Osteoblast (primary cell): ENCODE results near the gene IL1RAPL1. TPM values are rescaled to one million over a fixed set of nuclear protein-coding genes. Genes with fewer than 3 reads are reported as not detected.

Experiments used
- DNase-seq: peaks from one replicate; pipeline ENCODE4 v3.0.0; 2011; ENCODE audit warnings: low spot score, mixed read lengths; ENCODE audit not compliant: insufficient read length; ENCODE audit errors: missing footprints
- H2AFZ ChIP-seq: 2 replicates; pipeline ENCODE4 v1.6.0; 2011; ENCODE audit warnings: mild to moderate bottlenecking, low read length
- H3K27ac ChIP-seq: 2 replicates; pipeline ENCODE4 v1.5.1; 2011; ENCODE audit warnings: mild to moderate bottlenecking, low read depth, low read length, moderate library complexity
- H3K27me3 ChIP-seq: 2 replicates; pipeline ENCODE4 v1.6.0; 2012; ENCODE audit warnings: mild to moderate bottlenecking, control low read depth, inconsistent platforms, low read length, moderate library complexity; ENCODE audit not compliant: insufficient read depth
- H3K36me3 ChIP-seq: 2 replicates; pipeline ENCODE4 v1.5.1; 2011; ENCODE audit warnings: mild to moderate bottlenecking, low read length, control low read depth, moderate library complexity; ENCODE audit not compliant: insufficient read depth
- H3K4me1 ChIP-seq: 2 replicates; pipeline ENCODE4 v1.5.1; 2011; ENCODE audit warnings: mild to moderate bottlenecking, low read length, control low read depth, moderate library complexity; ENCODE audit not compliant: insufficient read depth
- H3K4me2 ChIP-seq: 2 replicates; pipeline ENCODE4 v1.6.0; 2011; ENCODE audit warnings: mild to moderate bottlenecking, low read length; ENCODE audit not compliant: insufficient read depth
- H3K4me3 ChIP-seq: fragments of 200-600 bp; sonication (generic); 3 replicates; pipeline ENCODE4 v1.5.1; 2012; ENCODE audit warnings: mild to moderate bottlenecking, low read length, inconsistent platforms; ENCODE audit not compliant: insufficient read depth
- H3K79me2 ChIP-seq: 2 replicates; pipeline ENCODE4 v1.6.0; 2012; ENCODE audit warnings: mild to moderate bottlenecking, low read length, control low read depth, inconsistent platforms; ENCODE audit not compliant: insufficient read depth
- H3K9me3 ChIP-seq: 2 replicates; pipeline ENCODE4 v1.5.1; 2011; ENCODE audit warnings: low read depth, low read length, control low read depth
- H4K20me1 ChIP-seq: 2 replicates; pipeline ENCODE4 v1.6.0; 2012; ENCODE audit warnings: mild to moderate bottlenecking, low read length, control low read depth; ENCODE audit not compliant: insufficient read depth
- total RNA-seq: library from RNA; depleted of rRNA; stranded (reverse); fragments of >200 nt; gene quantifications from 2 replicates; pipeline ENCODE4 v1.2.3, GENCODE V29; 2012
- TF ChIP-seq, protein P1 (sequence below): IDR thresholded peaks from 2 replicates; pipeline ENCODE4 v1.5.1; 2011; ENCODE audit warnings: mild to moderate bottlenecking, low read depth, low read length, moderate library complexity; ENCODE audit errors: extremely low read depth

The IL1RAPL1 gene
- total RNA-seq, 1 donor: under 0.01 TPM

DNA sequence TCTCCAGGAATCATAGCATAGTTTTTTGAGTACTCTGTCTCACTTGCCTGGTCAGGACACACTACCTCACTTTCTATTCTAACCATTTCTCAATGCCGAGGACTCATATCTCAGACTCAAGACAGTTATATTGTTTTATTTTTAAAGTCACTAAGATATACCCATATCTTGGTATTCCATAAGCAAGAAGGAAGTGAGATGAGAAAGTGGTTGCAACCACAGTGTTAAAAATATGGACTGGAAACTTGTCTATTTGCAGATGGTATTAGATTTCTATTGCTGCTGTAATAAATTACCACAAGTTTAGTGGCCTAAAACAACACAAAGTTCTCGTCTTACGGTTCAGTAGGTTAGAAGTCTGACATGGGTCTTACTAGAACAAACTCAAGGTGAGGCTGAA, 1283.4 kb downstream of the IL1RAPL1 start:
- TF ChIP-seq, protein P1, sequence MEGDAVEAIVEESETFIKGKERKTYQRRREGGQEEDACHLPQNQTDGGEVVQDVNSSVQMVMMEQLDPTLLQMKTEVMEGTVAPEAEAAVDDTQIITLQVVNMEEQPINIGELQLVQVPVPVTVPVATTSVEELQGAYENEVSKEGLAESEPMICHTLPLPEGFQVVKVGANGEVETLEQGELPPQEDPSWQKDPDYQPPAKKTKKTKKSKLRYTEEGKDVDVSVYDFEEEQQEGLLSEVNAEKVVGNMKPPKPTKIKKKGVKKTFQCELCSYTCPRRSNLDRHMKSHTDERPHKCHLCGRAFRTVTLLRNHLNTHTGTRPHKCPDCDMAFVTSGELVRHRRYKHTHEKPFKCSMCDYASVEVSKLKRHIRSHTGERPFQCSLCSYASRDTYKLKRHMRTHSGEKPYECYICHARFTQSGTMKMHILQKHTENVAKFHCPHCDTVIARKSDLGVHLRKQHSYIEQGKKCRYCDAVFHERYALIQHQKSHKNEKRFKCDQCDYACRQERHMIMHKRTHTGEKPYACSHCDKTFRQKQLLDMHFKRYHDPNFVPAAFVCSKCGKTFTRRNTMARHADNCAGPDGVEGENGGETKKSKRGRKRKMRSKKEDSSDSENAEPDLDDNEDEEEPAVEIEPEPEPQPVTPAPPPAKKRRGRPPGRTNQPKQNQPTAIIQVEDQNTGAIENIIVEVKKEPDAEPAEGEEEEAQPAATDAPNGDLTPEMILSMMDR: no peak
- H3K4me3 ChIP-seq: no peak overlapping the region
- H3K36me3 ChIP-seq: no peaks in the 10 kb centered on the region
- H3K27me3 ChIP-seq: no peaks in the 10 kb centered on the region
- no peaks in the 10 kb centered on the region for H4K20me1 ChIP-seq
- H2AFZ ChIP-seq: no peak overlapping the region
- H3K27ac ChIP-seq: no peak overlapping the region
- no peak for DNase-seq
- H3K4me1 ChIP-seq: no peaks in the 10 kb centered on the region
- H3K79me2 ChIP-seq: no peaks in the 10 kb centered on the region
- H3K4me2 ChIP-seq: no peak overlapping the region
- no peaks in the 10 kb centered on the region for H3K9me3 ChIP-seq

DNA sequence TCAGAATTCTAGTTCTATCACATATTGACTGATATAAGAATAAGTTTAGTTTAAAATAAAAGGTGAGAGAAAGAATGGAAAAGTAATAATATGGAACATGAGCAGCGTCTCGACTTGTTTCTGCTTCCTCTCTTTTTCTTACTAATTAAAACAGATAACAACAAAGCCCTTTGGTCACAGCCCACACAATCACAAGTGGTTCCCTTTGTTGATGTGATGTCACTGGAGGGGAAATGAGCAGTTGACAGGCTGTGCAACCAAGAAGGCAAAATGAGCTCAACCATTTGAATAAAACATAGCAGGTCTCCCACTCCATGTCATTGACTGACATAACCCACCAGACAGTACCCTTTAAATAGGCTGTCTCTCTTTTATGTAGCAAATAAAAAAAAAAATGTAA, 1285.6 kb downstream of the IL1RAPL1 start:
- Histone ChIP-seq H2AFZ (no peak overlapping the region), H4K20me1 (no peaks in the 10 kb centered on the region), H3K27me3 (no peaks in the 10 kb centered on the region), H3K36me3 (no peaks in the 10 kb centered on the region), H3K4me3 (no peak overlapping the region), H3K9me3 (no peaks in the 10 kb centered on the region), H3K27ac (no peak overlapping the region), H3K79me2 (no peaks in the 10 kb centered on the region), H3K4me1 (no peaks in the 10 kb centered on the region), H3K4me2 (no peak overlapping the region)
- TF ChIP-seq, protein P1: no peak
- DNase-seq: no peak

DNA sequence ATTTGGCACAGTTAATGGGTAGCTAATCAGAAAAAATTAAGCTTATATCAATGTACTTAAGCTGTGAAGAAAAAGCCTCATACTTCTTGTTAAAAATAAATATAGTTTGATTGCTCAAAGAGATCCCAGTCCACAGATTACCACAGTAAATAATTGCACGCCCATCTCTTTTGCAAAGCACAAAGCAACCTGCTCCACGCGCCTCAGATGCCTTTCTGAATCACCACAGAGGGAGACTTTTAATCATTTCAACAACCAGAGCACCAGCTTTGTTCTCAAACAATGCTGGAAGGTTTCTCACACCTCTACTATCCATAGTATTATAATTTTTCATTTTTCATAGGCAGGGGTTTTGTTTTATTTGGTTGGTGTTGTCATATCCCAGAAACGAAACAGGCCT, 1289.5 kb downstream of the IL1RAPL1 start:
- TF ChIP-seq, protein P1: no peak
- Histone ChIP-seq H3K27ac (no peak overlapping the region), H3K27me3 (no peaks in the 10 kb centered on the region), H3K4me2 (no peak overlapping the region), H3K4me1 (no peaks in the 10 kb centered on the region), H3K4me3 (no peak overlapping the region), H3K36me3 (no peaks in the 10 kb centered on the region), H4K20me1 (no peaks in the 10 kb centered on the region), H2AFZ (no peak overlapping the region), H3K9me3 (no peaks in the 10 kb centered on the region), H3K79me2 (no peaks in the 10 kb centered on the region)
- no peak for DNase-seq

DNA sequence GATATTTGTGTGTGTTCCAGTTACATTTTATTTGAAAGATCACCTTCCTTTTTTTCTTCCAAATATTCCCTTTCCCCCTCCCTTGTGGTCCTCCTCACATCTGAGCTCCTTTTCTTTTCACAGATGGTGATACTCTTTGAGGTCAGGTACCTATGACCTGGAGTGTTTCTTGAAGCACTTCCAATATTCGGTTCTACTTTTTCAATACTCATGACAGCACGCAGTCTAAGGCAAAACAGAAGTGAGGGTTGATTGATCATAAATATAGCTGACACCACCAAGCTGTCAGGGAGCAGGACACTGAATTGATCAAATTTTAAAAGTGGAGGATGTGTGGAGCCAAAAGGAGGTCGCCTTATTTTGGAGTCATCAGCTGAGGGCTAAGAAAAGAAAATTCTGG, 1293.7 kb downstream of the IL1RAPL1 start:
- no peak for DNase-seq
- H3K4me1 ChIP-seq: no peaks in the 10 kb centered on the region
- no peaks in the 10 kb centered on the region for H4K20me1 ChIP-seq
- no peak overlapping the region for H3K27ac ChIP-seq
- H3K36me3 ChIP-seq: no peaks in the 10 kb centered on the region
- no peaks in the 10 kb centered on the region for H3K9me3 ChIP-seq
- TF ChIP-seq, protein P1: no peak
- no peaks in the 10 kb centered on the region for H3K79me2 ChIP-seq
- no peak overlapping the region for H2AFZ ChIP-seq
- H3K4me2 ChIP-seq: no peak overlapping the region
- H3K27me3 ChIP-seq: no peaks in the 10 kb centered on the region
- H3K4me3 ChIP-seq: no peak overlapping the region
